Smooth muscle cell (in vitro differentiated cells): ENCODE data around the gene WNT3A. TPM values are rescaled to one million over a fixed set of nuclear protein-coding genes. Genes with fewer than 3 reads are reported as not detected.

Experiments
- DNase-seq: peaks from one replicate; lab custom pipeline; 2025; ENCODE audit not compliant: unreplicated experiment; lab: John Stamatoyannopoulos, UW
- H2AFZ ChIP-seq: fragments of 200-600 bp; sonication (generic); 2 replicates; pipeline ENCODE4 v1.6.0; 2016; ENCODE audit warnings: antibody characterized with exemption, low read depth, mild to moderate bottlenecking
- H3F3A ChIP-seq: fragments of 200-600 bp; sonication (generic); 2 replicates; pipeline ENCODE4 v1.6.0; 2017; ENCODE audit warnings: antibody characterized with exemption, low read depth
- H3K27ac ChIP-seq: fragments of 200-600 bp; sonication (generic); 2 replicates; pipeline ENCODE4 v1.5.1; 2016; ENCODE audit warnings: low read depth, mild to moderate bottlenecking
- H3K27me3 ChIP-seq: fragments of 200-600 bp; sonication (generic); 2 replicates; pipeline ENCODE4 v1.6.1; 2016; ENCODE audit warnings: low read depth, mild to moderate bottlenecking
- H3K36me3 ChIP-seq: fragments of 200-600 bp; sonication (generic); 2 replicates; pipeline ENCODE4 v1.5.1; 2016; ENCODE audit warnings: low read depth
- H3K4me1 ChIP-seq: fragments of 200-600 bp; sonication (generic); 2 replicates; pipeline ENCODE4 v1.5.1; 2016; ENCODE audit warnings: low read depth
- H3K4me2 ChIP-seq: fragments of 200-600 bp; sonication (generic); 2 replicates; pipeline ENCODE4 v1.6.0; 2016; ENCODE audit warnings: mild to moderate bottlenecking
- H3K4me3 ChIP-seq: fragments of 200-600 bp; sonication (generic); 2 replicates; pipeline ENCODE4 v1.5.1; 2016; ENCODE audit warnings: mild to moderate bottlenecking
- H3K79me2 ChIP-seq: fragments of 200-600 bp; sonication (generic); 2 replicates; pipeline ENCODE4 v1.6.0; 2016; ENCODE audit warnings: low read depth, mild to moderate bottlenecking
- H3K9ac ChIP-seq: fragments of 200-600 bp; sonication (generic); 2 replicates; pipeline ENCODE4 v1.6.0; 2016; ENCODE audit warnings: low read depth
- H3K9me3 ChIP-seq: fragments of 200-600 bp; sonication (generic); replicated peaks from 2 replicates; pipeline ENCODE4 v1.5.1; 2016; ENCODE audit warnings: low read depth
- H4K20me1 ChIP-seq: fragments of 200-600 bp; sonication (generic); 2 replicates; pipeline ENCODE4 v1.6.0; 2016; ENCODE audit warnings: low read depth
- WGBS: methylation state at CpG from one replicate; pipeline ENCODE4 v1.1.7; 2016; ENCODE audit warnings: low lambda C conversion rate; 5-methylcytosine and 5-hydroxymethylcytosine counted together
- polyA plus RNA-seq: library from polyadenylated mRNA; unstranded; fragments of >200 nt; fragmentation: Nextera tagmentation; extraction: Ambion mirVana; gene quantifications from 2 replicates; pipeline ENCODE4 v1.2.1, GENCODE V29; 2016
- total RNA-seq: library from RNA; depleted of rRNA; stranded (reverse); fragments of >200 nt; gene quantifications from 2 replicates; pipeline ENCODE4 v1.2.3, GENCODE V29; 2014
- TF ChIP-seq, protein P1 (sequence below): fragments of 200-600 bp; sonication (generic); IDR thresholded peaks from 2 replicates; pipeline ENCODE4 v1.5.1; 2017; ENCODE audit warnings: borderline replicate concordance, mild to moderate bottlenecking, antibody characterized with exemption; ENCODE audit not compliant: insufficient read depth, poor library complexity, severe bottlenecking

Gene WNT3A
- total and polyA plus RNA-seq, 2 experiments from 2014 or later = 0.13 TPM; not detected in 1

DNA sequence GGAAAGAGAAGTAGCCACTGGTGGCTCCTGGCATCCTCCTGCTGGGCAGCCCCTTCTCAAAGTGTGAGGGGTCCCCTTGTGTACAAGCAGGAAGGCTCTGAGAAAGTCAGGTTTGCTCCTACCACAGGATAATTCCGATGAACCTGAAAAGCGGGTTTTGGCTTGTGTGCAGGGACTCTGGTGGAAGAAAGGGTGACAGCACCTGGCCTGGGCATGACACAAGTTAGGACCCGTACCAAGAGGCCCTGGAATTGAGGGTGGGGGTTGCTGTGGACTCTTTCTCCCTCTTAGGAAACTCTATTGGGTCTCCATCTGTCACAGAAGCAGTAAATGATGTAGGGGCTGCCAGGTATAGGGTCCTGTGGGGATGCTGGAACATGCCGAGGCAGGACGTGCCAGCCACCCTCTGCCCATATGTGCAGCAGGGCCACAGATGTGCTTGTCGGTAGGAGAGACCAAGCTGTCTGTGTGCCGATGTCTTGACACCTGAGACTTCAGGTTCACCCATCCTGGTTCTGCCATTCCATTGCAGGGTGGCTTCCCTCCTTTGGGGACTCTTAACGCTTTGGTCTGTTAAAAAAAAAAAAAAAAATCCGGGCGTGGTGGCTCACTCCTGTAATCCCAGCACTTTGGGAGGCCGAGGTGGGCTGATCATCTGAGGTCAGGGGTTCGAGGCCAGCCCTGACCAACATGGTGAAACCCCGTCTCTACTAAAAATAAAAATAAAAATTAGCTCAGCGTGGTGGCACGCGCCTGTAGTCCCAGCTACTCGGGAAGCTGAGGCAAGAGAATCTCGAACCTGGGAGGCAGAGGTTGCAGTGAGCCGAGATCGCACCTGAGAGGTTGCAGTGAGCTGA, 86.5 kb downstream of the WNT3A start:
- H3K4me2 ChIP-seq = no peak overlapping the region
- TF ChIP-seq, protein P1, sequence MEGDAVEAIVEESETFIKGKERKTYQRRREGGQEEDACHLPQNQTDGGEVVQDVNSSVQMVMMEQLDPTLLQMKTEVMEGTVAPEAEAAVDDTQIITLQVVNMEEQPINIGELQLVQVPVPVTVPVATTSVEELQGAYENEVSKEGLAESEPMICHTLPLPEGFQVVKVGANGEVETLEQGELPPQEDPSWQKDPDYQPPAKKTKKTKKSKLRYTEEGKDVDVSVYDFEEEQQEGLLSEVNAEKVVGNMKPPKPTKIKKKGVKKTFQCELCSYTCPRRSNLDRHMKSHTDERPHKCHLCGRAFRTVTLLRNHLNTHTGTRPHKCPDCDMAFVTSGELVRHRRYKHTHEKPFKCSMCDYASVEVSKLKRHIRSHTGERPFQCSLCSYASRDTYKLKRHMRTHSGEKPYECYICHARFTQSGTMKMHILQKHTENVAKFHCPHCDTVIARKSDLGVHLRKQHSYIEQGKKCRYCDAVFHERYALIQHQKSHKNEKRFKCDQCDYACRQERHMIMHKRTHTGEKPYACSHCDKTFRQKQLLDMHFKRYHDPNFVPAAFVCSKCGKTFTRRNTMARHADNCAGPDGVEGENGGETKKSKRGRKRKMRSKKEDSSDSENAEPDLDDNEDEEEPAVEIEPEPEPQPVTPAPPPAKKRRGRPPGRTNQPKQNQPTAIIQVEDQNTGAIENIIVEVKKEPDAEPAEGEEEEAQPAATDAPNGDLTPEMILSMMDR = no peak
- DNase-seq = no peak
- WGBS = 90% methylated on average over 20 of the region's 20 CpGs
- peak overlapping the region; percentile 96 for H3K27ac ChIP-seq
- H3K4me3 ChIP-seq = no peak overlapping the region
- no peak overlapping the region for H2AFZ ChIP-seq
- no peak overlapping the region for H3K9ac ChIP-seq
- peaks cover 29% of the 10 kb centered on the region for H3F3A ChIP-seq
- H4K20me1 ChIP-seq = peaks cover 100% of the 10 kb centered on the region
- H3K79me2 ChIP-seq = peaks cover 100% of the 10 kb centered on the region
- H3K9me3 ChIP-seq = no peaks in the 10 kb centered on the region
- no peaks in the 10 kb centered on the region for H3K36me3 ChIP-seq
- H3K27me3 ChIP-seq = no peaks in the 10 kb centered on the region
- H3K4me1 ChIP-seq = peaks cover 5% of the 10 kb centered on the region

DNA sequence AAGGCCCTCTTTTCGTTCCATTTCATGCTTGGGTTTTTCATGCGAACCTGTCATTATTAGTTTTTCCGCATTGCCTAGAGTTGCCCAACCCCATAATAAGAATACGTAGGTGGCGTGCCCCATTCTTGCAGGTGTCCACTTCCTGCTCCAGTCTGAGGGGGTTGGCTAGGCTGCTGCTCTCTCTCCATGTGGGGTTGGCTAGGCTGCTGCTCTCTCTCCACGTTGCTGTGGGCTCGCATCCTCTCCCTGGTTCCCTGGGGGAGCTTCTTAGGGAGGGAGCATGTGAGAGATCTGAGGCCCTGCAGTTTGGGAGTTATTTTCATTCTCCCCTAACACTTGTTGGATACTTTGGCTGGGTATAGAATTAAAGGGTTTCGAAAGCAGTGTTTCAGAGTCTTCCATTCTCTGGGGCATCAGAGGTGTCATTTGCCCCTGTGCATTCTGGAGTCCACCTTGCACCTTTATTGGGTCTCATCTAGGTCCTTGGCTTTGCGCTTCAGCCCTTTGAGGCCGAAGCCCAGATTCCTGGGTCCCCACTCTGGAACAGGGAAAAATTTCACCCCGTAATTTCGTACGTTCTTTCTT, 87.7 kb downstream of the WNT3A start:
- DNase-seq = no peak
- H3K79me2 ChIP-seq = peaks cover 100% of the 10 kb centered on the region

DNA sequence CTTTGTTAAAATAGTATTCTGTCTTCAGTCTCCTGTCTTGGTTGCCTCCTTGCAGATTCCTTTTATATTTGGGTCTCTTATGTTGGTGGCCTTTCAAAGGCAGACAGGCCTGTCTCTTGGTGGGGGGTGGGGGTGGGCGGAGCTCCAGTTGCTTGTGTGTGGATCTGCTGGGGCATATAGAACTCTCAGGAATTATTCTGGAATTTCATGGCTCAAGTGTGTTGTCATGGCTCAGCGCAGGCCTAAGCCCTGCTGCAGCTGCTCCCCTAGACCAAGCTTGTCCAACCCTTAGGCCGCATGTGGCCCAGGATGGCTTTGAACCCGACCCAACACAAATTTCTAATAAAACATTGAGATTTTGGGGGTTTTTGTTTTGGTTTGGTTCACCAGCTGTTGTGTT, 88.4 kb downstream of the WNT3A start:
- H3K27me3 ChIP-seq = no peaks in the 10 kb centered on the region
- no peak overlapping the region for H3K9ac ChIP-seq
- H3K9me3 ChIP-seq = no peaks in the 10 kb centered on the region
- H2AFZ ChIP-seq = no peak overlapping the region
- no peak for DNase-seq
- TF ChIP-seq, protein P1 = no peak
- H3K4me3 ChIP-seq = no peak overlapping the region
- no peak overlapping the region for H3K27ac ChIP-seq
- H3K36me3 ChIP-seq = no peaks in the 10 kb centered on the region
- H3K4me2 ChIP-seq = no peak overlapping the region
- no peaks in the 10 kb centered on the region for H3K4me1 ChIP-seq
- H4K20me1 ChIP-seq = peaks cover 100% of the 10 kb centered on the region
- H3F3A ChIP-seq = peaks cover 40% of the 10 kb centered on the region
- WGBS = 95% methylated on average over 4 of the region's 4 CpGs
- peaks cover 100% of the 10 kb centered on the region for H3K79me2 ChIP-seq

More for the DNA sequence above, 87.7 kb downstream of the WNT3A start:
- Histone ChIP-seq H3K9me3 (no peaks in the 10 kb centered on the region), H3K4me2 (no peak overlapping the region), H4K20me1 (peaks cover 100% of the 10 kb centered on the region), H3K27me3 (no peaks in the 10 kb centered on the region), H3K4me1 (no peaks in the 10 kb centered on the region), H3F3A (peaks cover 37% of the 10 kb centered on the region), H3K36me3 (no peaks in the 10 kb centered on the region), H3K4me3 (no peak overlapping the region), H3K9ac (no peak overlapping the region), H3K27ac (no peak overlapping the region), H2AFZ (no peak overlapping the region)
- TF ChIP-seq, protein P1 = no peak
- WGBS = 97% methylated on average over 13 of the region's 13 CpGs
